ENCODE data around the gene PTPN3.

Gene PTPN3

DNA sequence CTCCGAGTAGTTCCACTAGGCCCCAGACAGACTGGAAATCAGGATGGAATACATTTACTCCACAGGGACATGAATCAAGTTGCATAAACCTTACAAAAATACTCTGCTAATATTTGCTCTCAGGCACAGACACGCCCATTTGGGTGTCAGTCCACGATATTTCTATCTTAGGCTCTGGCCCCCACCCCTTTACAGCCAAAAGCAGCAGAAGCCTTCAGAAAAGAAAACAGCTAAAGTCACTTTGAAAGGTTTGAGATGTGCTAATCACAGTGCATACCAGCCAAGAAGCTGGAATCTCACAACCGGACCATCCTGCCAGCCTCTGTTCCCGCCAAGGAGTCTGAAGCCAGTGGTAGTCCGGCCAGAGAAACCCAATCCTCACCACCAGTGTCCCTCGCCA is 22.6 kb downstream of the PTPN3 start:
- no peak for DNase-seq (ENCODE audit: low spot score)

DNA sequence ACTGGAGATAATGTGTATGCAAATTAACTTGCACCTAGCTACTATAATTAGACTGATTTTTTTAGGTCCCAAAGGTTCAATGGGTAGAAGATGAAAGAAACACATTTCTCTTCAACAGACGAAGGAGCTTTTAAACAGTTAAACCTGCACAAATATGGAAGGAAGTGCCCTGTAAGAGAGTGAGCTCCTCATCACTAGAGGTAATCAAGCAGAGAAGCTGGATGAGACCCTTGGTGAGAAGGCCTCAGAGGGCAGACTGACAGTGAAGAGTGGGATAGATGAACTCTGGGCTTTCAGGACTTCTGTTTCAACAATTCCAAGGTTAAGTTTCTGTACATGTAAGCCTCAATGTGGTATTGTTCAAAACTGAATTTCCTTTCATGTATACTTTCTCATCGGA is 23.2 kb downstream of the PTPN3 start:
- no peak for DNase-seq (ENCODE audit: low spot score)

- DNase-seq (ENCODE audit: low spot score) = no peak
Measured at GRCh38 chr9:109474170-109474569, 23.9 kb downstream of the PTPN3 start.

DNA sequence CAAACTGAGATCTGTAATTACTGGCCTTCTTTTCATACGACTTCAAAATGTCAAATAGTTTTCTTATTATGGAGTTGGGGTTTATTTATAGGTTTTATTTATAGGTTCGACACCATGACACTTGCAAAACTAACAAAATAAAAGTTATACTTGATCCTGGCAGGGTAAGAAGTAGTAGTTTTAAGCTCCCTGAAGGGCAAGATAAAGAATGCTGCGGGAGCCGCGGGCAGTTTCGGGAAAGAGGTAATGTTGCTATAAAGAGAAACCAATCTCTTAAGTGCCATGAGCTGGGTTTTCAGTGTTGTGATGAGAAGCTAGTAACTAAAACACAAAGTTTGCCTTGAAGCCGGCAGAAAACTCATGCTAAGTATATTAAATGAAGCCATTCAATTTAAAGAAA is 24.8 kb downstream of the PTPN3 start:
- no peak for DNase-seq (ENCODE audit: low spot score)

DNA sequence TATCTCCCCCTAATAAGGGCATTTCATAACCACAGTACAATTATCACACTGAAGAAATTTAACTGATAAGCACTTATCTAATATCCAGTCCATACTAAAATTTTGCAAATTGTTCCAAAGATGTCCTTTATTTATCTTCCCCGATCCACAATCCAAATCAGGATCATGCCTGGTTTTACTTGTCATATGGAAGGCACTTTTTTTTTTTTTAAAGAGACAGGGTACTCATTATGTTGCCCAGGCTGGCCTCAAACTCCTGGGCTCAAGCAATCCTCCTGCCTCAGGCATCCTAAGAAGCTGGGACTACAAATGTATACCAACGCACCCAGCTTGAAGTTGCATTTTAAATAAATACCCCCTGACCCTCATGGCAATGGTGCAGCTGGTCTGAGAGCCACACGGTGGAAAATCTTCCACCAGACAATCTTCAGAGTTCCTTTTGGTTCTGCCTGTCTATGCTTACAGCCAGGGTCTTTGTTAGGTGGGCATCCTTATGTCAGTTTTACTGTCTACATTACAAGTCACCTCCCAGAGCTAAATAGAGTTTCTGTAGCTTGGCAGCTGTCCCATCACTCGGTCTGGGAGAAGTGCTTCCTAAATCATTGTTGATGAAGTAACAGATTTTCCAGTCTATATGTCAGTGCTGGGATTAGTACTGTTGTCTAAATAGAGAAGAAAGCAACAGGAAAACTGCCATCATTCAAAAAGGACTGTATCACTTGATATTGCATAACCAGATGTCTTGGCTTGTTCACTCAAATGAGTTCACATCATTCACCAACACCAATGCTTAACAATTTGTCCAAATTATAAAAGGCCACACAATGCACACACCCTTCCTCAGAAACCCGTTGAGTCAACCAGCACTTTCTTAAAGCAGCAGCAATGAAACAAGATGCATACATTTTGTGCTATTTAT is 26.4 kb downstream of the PTPN3 start:
- no peak for DNase-seq (ENCODE audit: low spot score)

DNA sequence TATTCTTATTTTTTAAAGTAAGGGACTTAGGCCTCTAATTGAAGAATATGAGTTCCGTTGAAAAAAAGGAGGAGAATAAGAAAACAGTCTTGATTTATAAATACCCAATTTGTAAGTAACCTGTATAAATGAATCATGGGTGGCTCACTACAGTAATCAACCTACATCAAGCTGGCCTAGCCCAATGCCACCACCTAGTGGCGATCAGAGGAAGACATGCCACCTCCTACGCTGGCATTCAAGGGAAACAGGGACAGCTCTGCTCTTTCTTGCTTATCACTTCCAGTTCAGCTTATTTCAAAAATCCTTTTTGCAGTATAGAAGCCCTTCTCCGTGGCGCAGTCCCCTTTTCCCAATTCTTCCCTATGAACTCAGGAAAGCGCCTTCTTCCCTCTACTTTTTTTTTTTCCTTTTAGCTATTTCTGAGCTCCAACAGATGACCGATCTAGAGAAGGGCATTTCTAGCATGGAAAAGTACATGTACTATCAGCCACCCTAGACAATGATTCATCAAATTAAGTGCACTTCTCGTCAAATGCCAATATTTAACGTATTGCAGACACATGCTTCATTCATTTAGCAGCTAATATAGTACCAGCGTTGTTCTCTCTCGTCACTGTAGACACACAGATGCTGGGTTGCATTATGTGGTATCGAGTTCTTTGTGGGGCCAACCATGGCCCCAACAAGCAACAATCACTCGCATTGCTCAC is 28.3 kb downstream of the PTPN3 start:
- DNase-seq (ENCODE audit: low spot score) = peak; percentile 74

GRCh38 chr9:109468927-109469326 is 29.2 kb downstream of the PTPN3 start:
- DNase-seq (ENCODE audit: low spot score) = no peak

DNA sequence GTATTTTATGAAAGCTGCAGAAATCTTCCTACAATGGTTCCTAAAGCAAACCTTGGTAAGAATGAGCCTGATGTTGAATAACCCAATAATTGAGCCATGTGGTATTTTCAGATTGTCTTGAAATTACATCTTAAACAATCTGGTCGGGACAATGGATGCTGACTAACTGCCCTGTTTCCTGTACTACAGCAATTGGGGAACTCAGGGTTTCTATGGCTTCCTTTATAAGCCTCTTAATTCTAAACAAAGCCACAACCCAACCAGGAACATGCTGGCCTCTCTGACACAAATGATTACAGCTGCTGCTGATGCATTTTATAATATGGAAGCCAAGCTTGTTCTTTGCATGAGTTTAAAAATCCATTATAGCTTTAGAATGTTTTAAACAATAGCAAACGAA is 30.2 kb downstream of the PTPN3 start:
- DNase-seq (ENCODE audit: low spot score) = no peak

DNA sequence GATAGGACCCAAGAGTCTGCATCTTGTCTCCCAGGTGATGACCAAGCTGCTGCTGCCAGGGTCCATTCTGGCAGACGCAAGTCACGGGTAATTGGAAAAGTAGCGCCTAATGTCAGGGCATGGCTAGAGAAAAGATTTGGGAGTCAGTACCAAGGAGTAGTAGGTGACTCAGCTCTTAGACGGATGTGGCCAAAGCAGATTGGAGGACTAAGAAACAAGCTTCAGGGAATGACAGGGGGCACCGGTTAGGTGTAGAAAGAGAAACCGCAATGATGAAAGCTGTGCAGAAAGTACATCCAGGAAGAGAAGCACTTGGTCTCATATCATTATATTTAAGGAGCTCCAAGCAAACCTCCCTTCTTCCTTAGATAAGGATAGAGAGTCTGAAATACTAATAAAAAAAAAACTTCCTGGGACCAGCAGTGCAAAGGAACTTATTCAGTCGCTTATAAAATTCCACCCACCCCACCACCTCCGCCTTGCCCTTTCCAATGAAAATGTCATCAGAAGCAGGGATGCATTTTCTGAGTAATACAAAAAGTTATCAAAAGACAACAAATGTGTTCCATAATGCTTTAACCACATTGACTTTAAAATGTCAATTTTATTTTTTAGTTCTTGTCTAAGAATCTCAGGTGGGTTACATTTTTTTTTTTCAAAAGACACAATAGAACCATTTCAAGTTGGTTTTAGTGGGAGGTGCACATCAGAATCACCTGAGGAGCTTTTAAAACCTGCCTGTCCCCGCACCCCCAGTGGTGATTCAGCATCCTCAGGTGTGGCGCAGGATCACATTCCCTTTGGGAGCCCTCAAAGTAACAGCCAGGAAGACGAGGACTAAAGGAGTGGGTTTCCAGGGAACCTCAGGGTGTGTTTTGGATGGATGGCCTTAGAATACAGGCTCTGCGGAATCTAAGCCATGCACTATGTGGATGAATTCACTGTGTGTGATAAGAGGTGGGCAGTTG is 31.2 kb downstream of the PTPN3 start:
- DNase-seq (ENCODE audit: low spot score) = no peak

DNA sequence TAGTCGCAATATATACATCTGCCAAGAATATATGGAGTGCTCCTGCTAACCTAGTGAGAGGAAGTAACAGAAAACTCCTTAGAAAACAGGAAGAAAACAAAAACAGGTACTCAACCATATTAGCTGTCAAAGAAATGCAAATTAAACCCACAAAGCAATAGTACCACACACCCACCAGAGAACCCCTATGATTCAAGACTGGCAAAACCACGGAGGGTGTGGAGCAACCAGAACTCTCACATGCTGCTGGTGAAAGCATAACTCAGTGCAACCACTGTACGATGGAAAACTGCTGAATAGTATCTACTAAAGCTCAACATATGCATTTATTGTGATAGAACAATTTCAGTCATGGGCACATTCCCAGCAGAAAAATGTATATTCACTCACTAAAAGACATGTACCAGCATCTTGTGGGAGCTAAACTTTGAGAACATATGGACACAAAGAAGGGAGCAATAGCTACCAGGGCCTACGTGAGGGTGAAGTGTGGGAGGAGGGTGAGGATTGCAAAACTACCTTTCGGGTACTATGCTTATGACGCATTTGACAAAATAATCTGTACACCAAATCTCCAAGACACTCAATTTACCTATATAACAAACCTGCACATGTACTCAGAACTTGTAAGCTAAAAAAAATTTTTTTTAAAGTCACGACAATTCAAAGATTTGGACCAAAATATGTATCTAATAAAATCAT is 34.0 kb downstream of the PTPN3 start:
- no peak for DNase-seq (ENCODE audit: low spot score)

DNA sequence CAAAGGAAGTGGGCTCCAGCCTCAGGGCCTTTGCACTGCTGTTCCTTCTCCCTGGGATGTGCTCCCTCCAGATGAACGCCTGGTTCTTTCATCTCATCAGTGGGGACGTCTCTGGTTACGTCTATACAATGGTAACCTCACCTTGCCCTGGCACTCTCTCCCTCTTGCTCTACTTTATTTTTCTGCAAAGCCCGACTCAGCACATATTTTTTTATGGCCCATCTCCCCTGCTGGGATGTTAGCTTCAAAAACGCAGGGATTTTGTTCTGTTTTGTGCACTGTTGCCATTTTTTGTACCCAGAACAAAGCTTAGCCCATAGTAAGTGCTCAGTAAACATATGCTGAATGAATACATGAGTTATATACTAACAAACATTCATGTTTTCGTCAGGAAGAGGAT is 37.5 kb downstream of the PTPN3 start:
- no peak for DNase-seq (ENCODE audit: low spot score)

DNA sequence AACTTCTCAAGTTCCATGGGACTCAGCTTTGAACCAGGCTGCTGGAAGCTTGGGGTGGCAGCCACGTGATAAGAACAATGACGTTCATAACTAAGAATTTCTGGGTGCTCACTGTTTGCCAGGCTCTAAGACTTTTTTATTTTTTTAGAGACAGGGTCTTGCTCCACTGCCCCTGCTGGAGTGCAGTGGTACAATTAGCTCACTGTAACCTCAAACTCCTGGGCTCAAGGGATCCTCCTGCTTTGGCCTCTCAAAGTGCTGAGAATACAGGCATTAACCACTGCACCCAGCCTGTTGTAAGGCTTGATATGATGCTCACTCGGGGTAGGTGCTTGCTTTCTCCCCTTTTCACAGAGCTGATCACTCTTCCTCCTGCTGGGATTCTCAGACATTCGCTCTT is 38.7 kb downstream of the PTPN3 start:
- no peak for DNase-seq (ENCODE audit: low spot score)

DNA sequence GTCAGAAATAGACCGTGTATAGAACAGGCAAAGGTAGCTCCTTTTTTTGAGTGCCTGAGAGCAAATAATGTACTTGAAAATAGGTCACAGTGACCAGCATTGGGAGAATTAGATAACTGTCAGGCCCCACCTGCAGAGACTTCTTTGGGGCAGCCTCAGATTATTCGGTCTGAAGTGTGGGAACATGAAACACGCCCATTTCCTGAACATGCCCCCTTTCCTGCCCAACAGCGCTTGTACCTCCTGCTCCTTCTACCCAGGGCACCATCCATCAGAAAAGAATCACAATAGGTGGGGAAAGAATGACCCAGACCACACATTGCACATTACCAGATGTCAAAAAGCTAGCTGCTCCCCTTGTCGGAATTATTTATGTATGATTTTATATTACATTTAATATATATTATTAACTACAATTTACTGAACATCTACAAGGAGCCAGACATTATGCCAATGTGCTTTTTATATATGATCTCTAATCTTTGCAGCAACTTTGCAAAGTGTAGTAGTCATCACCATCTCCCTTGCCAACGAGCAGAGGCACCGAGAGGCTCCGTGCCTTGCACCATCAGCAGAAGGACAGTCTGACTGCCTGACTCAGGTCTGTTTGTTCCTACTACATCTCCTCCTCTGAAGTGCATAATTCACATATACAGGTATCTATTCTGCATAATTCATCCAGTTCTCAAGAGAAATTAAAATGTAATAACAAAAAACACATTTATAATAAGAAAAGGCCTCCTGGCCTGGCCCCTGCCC is 39.5 kb downstream of the PTPN3 start:
- DNase-seq (ENCODE audit: low spot score) = no peak

- no peak for DNase-seq (ENCODE audit: low spot score)
Measured at GRCh38 chr9:109456811-109457210, 41.3 kb downstream of the PTPN3 start.

- no peak for DNase-seq (ENCODE audit: low spot score)
Measured at GRCh38 chr9:109455861-109456260, 42.2 kb downstream of the PTPN3 start.

GRCh38 chr9:109455391-109455790 is 42.7 kb downstream of the PTPN3 start:
- no peak for DNase-seq (ENCODE audit: low spot score)

GRCh38 chr9:109454601-109455155 is 43.4 kb downstream of the PTPN3 start:
- no peak for DNase-seq (ENCODE audit: low spot score)

- DNase-seq (ENCODE audit: low spot score) = no peak
Measured at GRCh38 chr9:109454041-109454440, 44.1 kb downstream of the PTPN3 start.

- no peak for DNase-seq (ENCODE audit: low spot score)
Measured at GRCh38 chr9:109453210-109453842, 44.8 kb downstream of the PTPN3 start.

DNA sequence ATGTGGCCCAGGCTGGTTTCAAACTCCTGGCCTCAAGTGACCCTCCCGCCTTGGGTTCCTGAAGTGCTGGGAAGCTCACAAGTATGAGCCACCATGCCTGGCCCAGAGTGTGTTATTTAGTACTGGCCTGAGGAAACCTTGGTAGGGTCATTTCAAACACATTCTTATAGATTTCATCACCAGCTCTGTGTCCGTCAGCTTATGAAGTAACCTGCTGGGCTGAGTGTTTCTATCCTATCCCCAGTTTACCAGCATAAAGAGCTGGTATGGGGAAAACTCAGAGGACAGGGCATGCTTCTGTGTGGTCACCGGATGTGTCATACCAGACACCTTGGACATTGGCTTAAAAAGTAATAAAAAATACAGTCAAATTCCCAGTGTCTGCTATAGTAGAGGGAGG is 45.3 kb downstream of the PTPN3 start:
- DNase-seq (ENCODE audit: low spot score) = no peak

Measured in ecto neural progenitor cell (in vitro differentiated cells).